Measurements from ENCODE around the gene CKAP5.
"Not testable (repeated sequence)": the region's sequence is repeated elsewhere in the genome, so short reads cannot be mapped to it uniquely, and the experiment has no call there.

CKAP5 gene

GRCh38 chr11:46726206-46726862 is 119.7 kb downstream of the CKAP5 start:
- DNase-seq (ENCODE audit: low read depth) = no peak

GRCh38 chr11:46725338-46726205 is 120.5 kb downstream of the CKAP5 start:
- no peak for DNase-seq (ENCODE audit: low read depth)

- DNase-seq (ENCODE audit: low read depth) = no peak
Measured at GRCh38 chr11:46724088-46724487, 122.0 kb downstream of the CKAP5 start.

GRCh38 chr11:46723359-46723680 is 122.8 kb downstream of the CKAP5 start:
- no peak for DNase-seq (ENCODE audit: low read depth)

DNA sequence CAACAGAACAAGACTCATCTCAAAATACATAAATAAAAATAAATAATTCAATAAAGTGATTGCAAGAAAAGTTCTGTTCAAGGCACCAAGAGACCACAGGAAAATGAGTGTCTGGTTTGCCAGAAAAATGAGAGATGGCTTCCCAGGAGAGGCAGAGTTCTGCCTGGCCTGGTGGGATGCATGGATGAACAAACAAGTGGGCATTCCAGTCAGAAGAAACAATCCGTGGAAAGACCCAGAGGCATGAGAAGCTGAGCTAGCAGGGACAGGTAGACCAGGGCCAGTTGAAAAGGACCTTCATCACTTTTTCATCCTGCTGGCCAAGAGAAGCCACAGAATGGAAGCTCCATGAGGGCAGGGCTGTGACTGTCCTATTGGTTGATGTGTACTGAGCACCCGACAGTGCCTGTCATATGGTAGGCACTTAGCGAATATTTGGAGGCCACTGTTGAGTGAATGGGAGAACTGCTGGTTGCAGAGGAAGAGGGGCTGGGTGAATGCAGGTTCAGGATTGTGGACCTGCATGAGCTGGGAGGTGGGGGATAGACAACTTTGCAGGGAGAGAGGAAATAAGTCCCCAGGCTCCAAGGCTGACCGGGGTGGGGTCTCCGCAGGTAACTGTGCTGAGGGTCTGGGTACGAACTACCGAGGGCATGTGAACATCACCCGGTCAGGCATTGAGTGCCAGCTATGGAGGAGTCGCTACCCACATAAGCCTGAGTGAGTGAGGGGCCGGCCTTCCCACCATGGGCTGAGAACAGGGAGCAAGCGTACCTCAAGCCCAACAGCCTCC is 123.3 kb downstream of the CKAP5 start:
- no peak for DNase-seq (ENCODE audit: low read depth)

GRCh38 chr11:46721286-46721685 is 124.8 kb downstream of the CKAP5 start:
- no peak for DNase-seq (ENCODE audit: low read depth)

- DNase-seq (ENCODE audit: low read depth) = no peak
Measured at GRCh38 chr11:46719543-46720218, 126.4 kb downstream of the CKAP5 start.

- no peak for DNase-seq (ENCODE audit: low read depth)
Measured at GRCh38 chr11:46719048-46719542, 127.0 kb downstream of the CKAP5 start, which contains the start of gene F2. Gene F2, plus strand, starts transcription at chr11:46719213. Its CDS starts 23 bp downstream, at chr11:46719236.

- DNase-seq (ENCODE audit: low read depth) = no peak
Measured at GRCh38 chr11:46718155-46719019, 127.7 kb downstream of the CKAP5 start.

GRCh38 chr11:46717825-46718154 is 128.3 kb downstream of the CKAP5 start:
- not testable (repeated sequence) for DNase-seq (ENCODE audit: low read depth)

- DNase-seq (ENCODE audit: low read depth) = no peak
Measured at GRCh38 chr11:46712874-46713576, 133.1 kb downstream of the CKAP5 start.

DNA sequence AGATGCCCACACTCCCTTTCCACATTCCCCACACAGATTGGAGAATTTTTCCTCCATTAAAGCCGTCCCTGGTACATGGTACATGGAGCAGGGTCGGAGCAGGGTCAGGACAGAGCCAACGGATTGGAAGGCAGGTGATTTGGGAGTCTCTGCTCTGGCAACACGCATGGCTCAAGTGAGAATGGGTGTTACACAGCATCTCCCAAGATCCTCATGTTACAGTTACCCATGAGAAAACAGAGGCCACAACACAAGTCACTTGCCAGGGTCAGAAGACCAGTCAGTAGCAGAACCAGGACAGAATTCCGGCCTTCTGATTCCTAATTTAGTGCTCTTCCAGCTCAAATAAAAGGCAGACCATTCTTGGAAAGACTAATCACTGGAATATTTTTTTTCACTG is 134.8 kb downstream of the CKAP5 start:
- no peak for DNase-seq (ENCODE audit: low read depth)

- DNase-seq (ENCODE audit: low read depth) = peak; percentile 86
Measured at GRCh38 chr11:46710821-46711269, 135.2 kb downstream of the CKAP5 start.

DNA sequence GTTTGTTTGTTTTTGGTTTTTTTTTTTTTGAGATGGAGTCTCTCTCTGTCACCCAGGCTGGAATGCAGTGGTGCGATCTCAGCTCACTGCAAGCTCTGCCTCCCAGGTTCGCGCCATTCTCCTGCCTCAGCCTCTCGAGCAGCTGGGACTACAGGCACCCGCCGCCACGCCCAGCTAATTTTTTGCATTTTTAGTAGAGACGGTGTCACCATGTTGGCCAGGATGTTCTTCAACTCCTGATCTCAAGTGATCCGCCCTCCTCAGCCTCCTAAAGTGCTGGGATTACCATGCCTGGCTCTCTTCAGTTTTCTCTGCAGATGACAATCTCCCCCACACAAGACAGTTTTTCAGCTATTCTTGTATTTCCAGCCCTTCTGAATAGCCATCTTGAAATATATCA is 136.7 kb downstream of the CKAP5 start:
- DNase-seq (ENCODE audit: low read depth) = not testable (repeated sequence)

- no peak for DNase-seq (ENCODE audit: low read depth)
Measured at GRCh38 chr11:46706886-46707285, 139.2 kb downstream of the CKAP5 start.

- DNase-seq (ENCODE audit: low read depth) = no peak
Measured at GRCh38 chr11:46705070-46705688, 140.9 kb downstream of the CKAP5 start.

DNA sequence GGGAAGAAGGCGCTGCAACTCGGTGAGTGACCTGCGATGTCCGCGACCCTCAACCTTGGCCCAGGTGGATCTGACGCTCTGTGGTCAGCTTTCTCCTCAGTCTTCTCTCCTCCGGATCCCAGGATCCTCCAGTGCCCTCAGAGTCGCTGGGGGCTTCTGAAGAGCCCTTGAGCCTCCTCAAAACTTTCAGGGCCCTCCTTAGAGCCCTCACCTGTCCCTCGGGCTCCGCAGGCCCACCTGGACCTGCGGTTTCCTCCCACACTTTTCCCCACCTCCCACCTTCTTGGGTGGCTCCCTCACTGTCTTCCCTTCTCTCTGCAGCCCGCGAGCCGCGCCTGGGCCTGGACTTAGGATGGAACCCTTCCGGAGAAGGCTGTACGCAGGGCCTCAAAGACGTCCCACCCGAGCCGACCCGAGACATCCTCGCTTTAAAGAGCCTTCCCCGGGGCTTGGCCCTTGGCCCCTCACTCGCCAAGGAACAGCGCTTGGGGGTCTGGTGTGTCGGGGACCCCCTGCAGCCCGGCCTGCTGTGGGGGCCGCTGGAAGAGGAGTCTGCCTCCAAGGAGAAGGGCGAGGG is 144.9 kb downstream of the CKAP5 start:
- no peak for DNase-seq (ENCODE audit: low read depth)

GRCh38 chr11:46700241-46701077 is 145.6 kb downstream of the CKAP5 start, which contains the start of the genes ARHGAP1 and ZNF408:
Gene ARHGAP1, minus strand, starts transcription at chr11:46700619. Its CDS starts 4,512 bp downstream, at chr11:46696107.
Gene ZNF408, plus strand, starts transcription at chr11:46701031. Its CDS starts 17 bp downstream, at chr11:46701048.
- DNase-seq (ENCODE audit: low read depth) = peak; percentile 97
